ENCODE measurements around the gene RTL1.

The RTL1 gene

DNA sequence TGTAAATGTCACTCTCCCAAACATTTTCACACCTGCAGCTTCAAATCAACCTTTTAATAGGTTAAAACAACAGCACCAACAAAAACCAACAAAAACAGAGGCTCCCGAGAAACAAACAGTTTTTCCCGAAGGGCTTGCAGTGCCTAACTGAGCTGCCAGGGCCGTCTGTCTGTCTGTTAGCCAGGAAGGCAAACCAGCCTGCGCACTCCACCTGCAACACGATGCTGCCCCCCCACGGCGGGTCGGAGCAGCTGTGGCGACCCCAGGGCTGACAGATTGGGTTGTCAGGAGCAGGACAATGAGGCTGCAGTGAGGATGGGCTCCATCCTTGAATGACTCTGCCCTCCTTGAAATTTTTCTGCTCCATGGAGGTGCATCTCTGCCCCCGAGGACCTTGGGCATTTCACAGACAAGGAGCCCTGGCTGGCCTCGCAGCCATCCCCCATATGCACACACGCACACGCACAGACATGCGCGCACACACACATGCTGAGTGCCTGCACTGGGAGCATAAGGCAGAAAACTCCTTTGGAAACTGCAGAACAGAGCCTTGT is 2.6 kb downstream of the RTL1 start:
- no peaks in the 10 kb centered on the region for H3K9me3 ChIP-seq (ENCODE audit: severe bottlenecking)
- no peaks in the 10 kb centered on the region for H3K36me3 ChIP-seq
- no peak overlapping the region for H3K4me3 ChIP-seq (ENCODE audit: low read depth, low read length)
- TF ChIP-seq, protein P1, sequence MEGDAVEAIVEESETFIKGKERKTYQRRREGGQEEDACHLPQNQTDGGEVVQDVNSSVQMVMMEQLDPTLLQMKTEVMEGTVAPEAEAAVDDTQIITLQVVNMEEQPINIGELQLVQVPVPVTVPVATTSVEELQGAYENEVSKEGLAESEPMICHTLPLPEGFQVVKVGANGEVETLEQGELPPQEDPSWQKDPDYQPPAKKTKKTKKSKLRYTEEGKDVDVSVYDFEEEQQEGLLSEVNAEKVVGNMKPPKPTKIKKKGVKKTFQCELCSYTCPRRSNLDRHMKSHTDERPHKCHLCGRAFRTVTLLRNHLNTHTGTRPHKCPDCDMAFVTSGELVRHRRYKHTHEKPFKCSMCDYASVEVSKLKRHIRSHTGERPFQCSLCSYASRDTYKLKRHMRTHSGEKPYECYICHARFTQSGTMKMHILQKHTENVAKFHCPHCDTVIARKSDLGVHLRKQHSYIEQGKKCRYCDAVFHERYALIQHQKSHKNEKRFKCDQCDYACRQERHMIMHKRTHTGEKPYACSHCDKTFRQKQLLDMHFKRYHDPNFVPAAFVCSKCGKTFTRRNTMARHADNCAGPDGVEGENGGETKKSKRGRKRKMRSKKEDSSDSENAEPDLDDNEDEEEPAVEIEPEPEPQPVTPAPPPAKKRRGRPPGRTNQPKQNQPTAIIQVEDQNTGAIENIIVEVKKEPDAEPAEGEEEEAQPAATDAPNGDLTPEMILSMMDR (IDR thresholded peaks at IDR 0.05; ENCODE audit: low read depth, low read length) = peak; percentile 79
- peak; percentile 68 for DNase-seq
- H3K27me3 ChIP-seq (ENCODE audit: insufficient read depth, low read depth, severe bottlenecking) = peaks cover 77% of the 10 kb centered on the region
- no peak overlapping the region for H3K27ac ChIP-seq

DNA sequence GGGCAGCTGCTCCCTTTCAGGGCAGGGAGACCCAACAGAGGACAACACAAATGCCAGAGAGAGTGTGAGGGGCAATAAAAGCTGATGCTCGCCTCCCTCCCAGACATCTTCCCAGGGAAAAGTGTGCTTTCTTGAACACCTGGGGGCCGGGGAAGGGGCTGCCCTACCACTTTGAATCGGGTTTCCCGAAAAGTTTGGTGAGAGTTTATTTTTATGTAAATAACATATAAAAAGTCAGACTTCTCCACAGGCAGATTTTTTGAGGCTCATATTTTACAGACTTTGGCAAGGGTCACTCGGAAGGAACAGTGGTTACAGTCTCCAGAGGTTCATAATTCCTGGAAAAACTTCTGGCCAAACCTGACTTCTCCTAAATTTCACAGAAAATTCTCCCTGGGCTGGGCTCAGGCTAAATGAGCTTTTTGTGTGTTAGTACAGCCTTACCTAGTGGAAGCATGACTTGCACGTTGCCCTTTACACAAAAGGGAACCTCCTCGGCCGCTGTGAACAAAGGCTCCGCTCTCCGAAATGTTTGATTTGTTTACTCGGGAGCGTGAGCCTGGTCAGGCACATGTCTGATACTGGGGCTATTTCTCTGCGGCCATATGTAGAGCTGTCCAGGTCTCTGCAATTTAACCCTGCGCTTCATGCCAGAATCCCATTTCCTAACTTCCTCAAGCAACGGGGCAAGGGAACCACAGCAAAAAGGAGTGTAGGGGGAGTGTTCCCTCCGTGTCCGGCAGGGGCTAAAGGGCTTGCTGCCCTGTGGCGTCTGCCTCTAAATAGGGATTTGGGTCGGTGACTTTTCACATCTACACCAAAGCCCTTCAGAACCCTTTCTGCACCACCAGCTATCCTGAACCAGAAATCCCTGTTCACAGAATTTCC is 3.4 kb downstream of the RTL1 start:
- H3K9me3 ChIP-seq (ENCODE audit: severe bottlenecking) = no peaks in the 10 kb centered on the region
- no peak overlapping the region for H3K27ac ChIP-seq
- TF ChIP-seq, protein P1 (IDR thresholded peaks at IDR 0.05; ENCODE audit: low read depth, low read length) = no peak
- H3K4me3 ChIP-seq (ENCODE audit: low read depth, low read length) = no peak overlapping the region
- H3K27me3 ChIP-seq (ENCODE audit: insufficient read depth, low read depth, severe bottlenecking) = peaks cover 69% of the 10 kb centered on the region
- H3K36me3 ChIP-seq = no peaks in the 10 kb centered on the region
- no peak for DNase-seq

GRCh38 chr14:100898935-100899883 is 4.3 kb downstream of the RTL1 start:
- TF ChIP-seq, protein P1 (IDR thresholded peaks at IDR 0.05; ENCODE audit: low read depth, low read length) = no peak
- DNase-seq = no peak
- Histone ChIP-seq H3K9me3 (ENCODE audit: severe bottlenecking) (no peaks in the 10 kb centered on the region), H3K36me3 (no peaks in the 10 kb centered on the region), H3K4me3 (ENCODE audit: low read depth, low read length) (no peak overlapping the region), H3K27me3 (ENCODE audit: insufficient read depth, low read depth, severe bottlenecking) (peaks cover 68% of the 10 kb centered on the region), H3K27ac (no peak overlapping the region)

GRCh38 chr14:100898465-100898864 is 5.1 kb downstream of the RTL1 start:
- Histone ChIP-seq H3K36me3 (no peaks in the 10 kb centered on the region), H3K9me3 (ENCODE audit: severe bottlenecking) (no peaks in the 10 kb centered on the region), H3K4me3 (ENCODE audit: low read depth, low read length) (no peak overlapping the region), H3K27me3 (ENCODE audit: insufficient read depth, low read depth, severe bottlenecking) (peaks cover 62% of the 10 kb centered on the region), H3K27ac (no peak overlapping the region)
- DNase-seq = no peak
- TF ChIP-seq, protein P1 (IDR thresholded peaks at IDR 0.05; ENCODE audit: low read depth, low read length) = no peak

DNA sequence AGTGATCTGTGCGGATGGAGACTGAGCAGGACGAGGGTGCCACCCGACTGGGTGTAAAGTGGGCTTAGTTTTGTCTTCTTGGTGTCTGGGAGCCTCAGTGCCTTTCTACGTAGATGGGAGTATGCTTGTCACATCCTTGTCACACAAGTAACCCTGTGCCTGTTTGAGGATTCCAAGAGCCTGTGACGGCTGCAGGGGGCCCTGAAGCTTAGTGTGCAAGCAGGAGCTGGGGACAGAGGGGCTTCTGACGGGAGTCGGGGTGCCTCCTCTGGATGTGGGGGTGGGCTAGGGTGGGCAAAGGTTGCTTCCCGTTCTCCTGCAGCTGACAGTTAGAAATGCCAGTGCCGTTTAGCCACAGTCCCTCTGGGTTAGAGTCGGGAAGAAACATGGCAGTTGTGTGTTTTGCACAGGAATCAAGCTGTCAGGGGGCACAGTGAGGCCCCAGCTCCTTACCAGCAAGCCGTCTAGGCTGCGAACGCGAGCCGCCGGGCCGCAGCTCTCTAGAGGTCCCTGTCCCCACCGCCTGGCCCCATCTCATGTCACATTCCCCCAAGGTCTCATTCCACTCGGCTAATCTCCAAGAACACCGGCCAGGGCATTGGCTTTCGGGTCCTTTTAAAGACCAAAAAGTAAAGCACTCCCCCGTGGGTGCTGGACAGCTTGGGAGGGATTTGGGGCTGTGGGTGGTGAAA is 7.0 kb downstream of the RTL1 start:
- Histone ChIP-seq H3K9me3 (ENCODE audit: severe bottlenecking) (no peaks in the 10 kb centered on the region), H3K27ac (no peak overlapping the region), H3K27me3 (ENCODE audit: insufficient read depth, low read depth, severe bottlenecking) (peaks cover 49% of the 10 kb centered on the region), H3K4me3 (ENCODE audit: low read depth, low read length) (no peak overlapping the region), H3K36me3 (no peaks in the 10 kb centered on the region)
- TF ChIP-seq, protein P1 (IDR thresholded peaks at IDR 0.05; ENCODE audit: low read depth, low read length) = no peak
- no peak for DNase-seq

All from WERI-Rb-1 (cell line).